K562 (cell line): ENCODE measurements around the gene PXK. TPM values are rescaled to one million over a fixed set of nuclear protein-coding genes. Genes with fewer than 3 reads are reported as not detected.

ENCODE experiments used
- ATAC-seq: fragments of 200-7000 bp; cut with Tn5 transposase; 3 replicates; pipeline ENCODE4 v1.9.1; 2020; ENCODE audit warnings: moderate library complexity
- BruUV-seq: library from RNA; stranded (reverse); fragments of 400-500 nt; replicated peaks from 2 replicates; lab custom pipeline; 2021; lab: Mats Ljungman, UMichigan
- CTCF ChIA-PET: fragments of 300-600 bp; formaldehyde crosslinking; extraction: SDS; loops from one replicate; lab custom pipeline; 2021; ENCODE audit warnings: low intra/inter-chr PET ratio; lab: Yijun Ruan, JAX
- POLR2A ChIA-PET: fragments of 300-600, 350-650 bp; sonication (Branson Sonifier 250); formaldehyde crosslinking; extraction: SDS; loops from one replicate; lab custom pipeline; 2021; ENCODE audit warnings: antibody characterized with exemption, inconsistent platforms; lab: Yijun Ruan, JAX
- DNase-seq, 4 experiments: peaks; one replicate each; pipeline versions ENCODE4 v3.0.0 to v3.0.0-alpha.2; 2011 to 2018; ENCODE audit warnings: low spot score in 3 of 4, mixed read lengths in 3 of 4; ENCODE audit errors: extremely low read depth in 1 of 4
- FAIRE-seq: peaks from 2 replicates; lab custom pipeline; 2011; peaks lifted over from hg19 to GRCh38; lab: Jason Lieb, UNC
- H2AFZ ChIP-seq: 2 replicates; pipeline ENCODE4 v1.6.0; 2011; ENCODE audit warnings: low read depth, low read length, control low read depth, inconsistent platforms
- H3K27ac ChIP-seq: fragments of 200-600 bp; 3 replicates; pipeline ENCODE4 v1.8.0; 2011; ENCODE audit warnings: low read depth, mild to moderate bottlenecking, control low read depth, inconsistent platforms, low read length, moderate library complexity, mixed read lengths; ENCODE audit errors: extremely low read depth
- H3K27me3 ChIP-seq, 2 experiments: fragments of 300-600 bp in 1 of 2; 2 replicates in 1 of 2; 3 replicates in 1 of 2; pipeline versions ENCODE4 v1.6.0 to v1.8.0; 2011; ENCODE audit warnings: inconsistent platforms in 2 of 2, low read length in 2 of 2, mild to moderate bottlenecking in 1 of 2, mixed read lengths in 1 of 2, moderate library complexity in 1 of 2; ENCODE audit not compliant: control insufficient read depth in 2 of 2, insufficient read depth in 2 of 2
- H3K36me3 ChIP-seq: fragments of 300-600 bp; 3 replicates; pipeline ENCODE4 v1.8.0; 2011; ENCODE audit warnings: mild to moderate bottlenecking, low read length, inconsistent platforms; ENCODE audit not compliant: control insufficient read depth, insufficient read depth
- H3K4me1 ChIP-seq, 2 experiments: fragments of 200-600 bp in 1 of 2; replicated peaks in 1 of 2; 2 replicates in 1 of 2; 3 replicates in 1 of 2; pipeline versions ENCODE4 v1.5.1 to v1.8.0; 2011; ENCODE audit warnings: inconsistent platforms in 2 of 2, low read length in 2 of 2, mild to moderate bottlenecking in 1 of 2, mixed read lengths in 1 of 2, moderate library complexity in 1 of 2; ENCODE audit not compliant: control insufficient read depth in 2 of 2, insufficient read depth in 2 of 2
- H3K4me2 ChIP-seq: 2 replicates; pipeline ENCODE4 v1.6.1; 2011; ENCODE audit warnings: low read length, control low read depth, inconsistent platforms, mixed read lengths; ENCODE audit not compliant: insufficient read depth
- H3K4me3 ChIP-seq: fragments of 200-600 bp; sonication (generic), shearing (Covaris generic); 2 replicates; pipeline ENCODE4 v1.5.1; 2016; ENCODE audit warnings: control low read depth, inconsistent platforms
- H3K79me2 ChIP-seq: fragments of 200-600 bp; 3 replicates; pipeline ENCODE4 v1.8.0; 2011; ENCODE audit warnings: low read length, inconsistent platforms; ENCODE audit not compliant: control insufficient read depth, insufficient read depth
- H3K9ac ChIP-seq, 2 experiments: 2 replicates each; pipeline versions ENCODE4 v1.6.0 to v1.6.1; 2011; ENCODE audit warnings: low read depth in 2 of 2, low read length in 2 of 2, control low read depth in 1 of 2, inconsistent platforms in 1 of 2, mild to moderate bottlenecking in 1 of 2, mixed read lengths in 1 of 2; ENCODE audit not compliant: insufficient read depth in 1 of 2
- H3K9me1 ChIP-seq: one replicate; pipeline ENCODE4 v1.6.0; 2011; ENCODE audit warnings: inconsistent platforms, mild to moderate bottlenecking, low read length, moderate library complexity; ENCODE audit not compliant: control insufficient read depth, insufficient read depth
- H3K9me3 ChIP-seq: replicated peaks from 2 replicates; pipeline ENCODE4 v1.5.1; 2011; ENCODE audit warnings: low read depth, low read length, inconsistent platforms; ENCODE audit not compliant: control insufficient read depth, insufficient read depth
- H4K20me1 ChIP-seq: replicated peaks from 2 replicates; pipeline ENCODE4 v1.6.1; 2011; ENCODE audit warnings: low read length, inconsistent platforms, mixed read lengths; ENCODE audit not compliant: control insufficient read depth, insufficient read depth
- CBX1 ChIP-seq: sonication (generic); IDR thresholded peaks from 2 replicates; pipeline ENCODE4 v1.6.1; 2016; ENCODE audit warnings: antibody characterized with exemption, low read depth, mild to moderate bottlenecking
- GATA2 ChIP-seq: sonication (generic); formaldehyde crosslinking; IDR thresholded peaks from 2 replicates; pipeline ENCODE4 v1.4.0; 2020; ENCODE audit warnings: mild to moderate bottlenecking, missing genetic modification reagents
- SMARCA5 ChIP-seq: fragments of 450-650 bp; IDR thresholded peaks from 2 replicates; pipeline ENCODE4 v1.6.1; 2016
- TEAD2 ChIP-seq: fragments of 450-650 bp; IDR thresholded peaks from 2 replicates; pipeline ENCODE4 v1.6.1; 2016; ENCODE audit warnings: missing genetic modification characterization, control low read depth, missing compliant biosample characterization
- YY1 ChIP-seq, 3 experiments: IDR thresholded peaks; 2 replicates each; pipeline ENCODE4 v1.6.1; 2011; ENCODE audit warnings: low read length in 2 of 3, mild to moderate bottlenecking in 2 of 3, moderate library complexity in 2 of 3, borderline replicate concordance in 1 of 3, control low read depth in 1 of 3, low read depth in 1 of 3; ENCODE audit not compliant: insufficient read depth in 3 of 3, insufficient replicate concordance in 2 of 3, control insufficient read depth in 1 of 3, insufficient read length in 1 of 3; ENCODE audit errors: extremely low read depth in 1 of 3
- ZNF436 ChIP-seq: fragments of 250-450, 450-650 bp; sonication (Bioruptor Pico); formaldehyde crosslinking; IDR thresholded peaks from 2 replicates; pipeline ENCODE4 v1.7.0; 2020; ENCODE audit warnings: mild to moderate bottlenecking
- WGBS: fragments of 100-300 bp; shearing (Covaris generic); methylation state at CpG from one replicate; pipeline ENCODE4 v1.1.6; 2016; ENCODE audit warnings: low coverage, mixed read lengths; ENCODE audit not compliant: insufficient coverage; ENCODE audit errors: missing lambda C conversion rate; 5-methylcytosine and 5-hydroxymethylcytosine counted together
- in situ Hi-C: fragments of 300-500 bp; cut with MboI; formaldehyde crosslinking; loops from 4 replicates; pipeline ENCODE4 v1.15.0; 2018; ENCODE audit warnings: inconsistent platforms, mixed read lengths
- intact Hi-C: fragments of 100-400 bp; cut with micrococcal nuclease; formaldehyde crosslinking; loops from 2 replicates; pipeline ENCODE4 v1.14.2; 2022
- polyA plus RNA-seq, 8 experiments: library from polyadenylated mRNA; depleted of rRNA in 4 of 8; stranded (reverse) in 5 of 8; unstranded in 3 of 8; fragments of >200 nt; fragmentation: Nextera tagmentation in 2 of 8; fragmentation: Illumina TruSeq in 1 of 8; extraction: Ambion mirVana in 2 of 8; extraction: Trizol in 1 of 8; gene quantifications; 2 replicates each; pipeline versions ENCODE4 v1.2.1 to v1.2.3, GENCODE V29; 2011 to 2014; ENCODE audit warnings: inconsistent platforms in 1 of 8, missing spikeins in 1 of 8
- total RNA-seq, 7 experiments: library from RNA; depleted of rRNA in 6 of 7; stranded (reverse); fragments of >200 nt in 6 of 7; fragmentation: Illumina TruSeq in 2 of 7; extraction: Trizol in 2 of 7; gene quantifications; 2 replicates each; pipeline versions ENCODE4 v1.2.1 to v1.2.3, GENCODE V29; 2011 to 2021; ENCODE audit warnings: low replicate concordance in 1 of 7

Gene PXK
- total and polyA plus RNA-seq, 9 of the 15 experiments (the other 6 are each of a cell fraction or from before 2014, with no cell fraction given), result 3.3 to 19.9 (median 11.3) TPM

DNA sequence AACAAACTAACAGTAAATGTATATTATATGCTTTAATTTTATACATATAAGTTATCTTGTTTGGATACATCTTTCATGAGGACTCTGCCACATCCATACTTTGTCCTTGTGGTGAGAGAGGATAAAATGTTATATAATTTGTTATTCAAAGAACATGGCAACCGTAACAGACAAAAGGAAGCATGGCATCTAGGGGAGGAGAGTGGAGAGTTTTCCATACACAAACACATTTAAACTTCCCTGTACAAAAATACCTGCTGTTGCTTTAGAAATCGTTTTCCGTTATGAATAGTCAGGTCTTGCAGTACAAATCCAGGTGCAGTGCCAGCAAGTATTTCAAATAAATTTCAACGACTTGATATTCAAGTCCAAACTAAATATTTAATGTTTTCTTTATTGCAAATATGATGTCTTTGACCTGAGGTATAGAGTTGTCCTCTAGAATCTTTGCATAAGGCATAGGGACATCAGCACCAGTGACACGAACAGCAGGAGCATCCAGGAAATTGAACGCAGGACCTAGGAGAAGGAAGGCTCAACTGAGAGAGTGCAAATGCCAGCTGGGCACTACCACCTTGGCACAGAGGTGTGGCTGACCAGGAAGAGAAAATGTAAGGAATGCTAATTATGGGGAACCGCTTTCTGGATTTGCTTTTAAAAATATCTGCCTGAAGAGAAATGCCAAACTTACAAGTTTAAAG, 95.1 kb downstream of the PXK start:
- no peaks in the 10 kb centered on the region for H3K4me1 ChIP-seq
- ChIA-PET POLR2A (interaction anchor here (0.6 to 2.1 kb wide), 2 partner anchors 10 to 46 kb away, joined by 3 to 7 read pairs; no protein-coding TSS in a partner anchor), CTCF (interaction anchor here (0.6 kb wide), 1 partner anchor 109 kb away, joined by 3 read pairs; the partner anchor contains the start of gene ACOX2)
- no peaks in the 10 kb centered on the region for H4K20me1 ChIP-seq
- H3K9ac ChIP-seq, result no peak overlapping the region
- H3K4me2 ChIP-seq, result no peak overlapping the region
- H3K27me3 ChIP-seq, result no peaks in the 10 kb centered on the region
- DNase-seq (no peak), ATAC-seq (no peak), FAIRE-seq (no peak)
- TF ChIP-seq CBX1, result no peak
- TF ChIP-seq YY1 (IDR thresholded peaks at IDR 0.05; ENCODE audit: borderline replicate concordance in 1 of 3, control insufficient read depth in 1 of 3, extremely low read depth in 1 of 3, insufficient read depth in 3 of 3, insufficient read length in 1 of 3, insufficient replicate concordance in 2 of 3, low read depth in 1 of 3, low read length in 2 of 3), result no peak
- TF ChIP-seq TEAD2 (tag), result no peak
- no peak for TF ChIP-seq SMARCA5
- TF ChIP-seq ZNF436 (CRISPR knock-in tag), result no peak
- TF ChIP-seq GATA2 (CRISPR knock-in tag), result no peak
- no peak overlapping the region for H3K4me3 ChIP-seq
- in situ Hi-C loops, result loop anchor here (5.0 kb wide), 1 partner anchor 104 kb away; no protein-coding TSS in a partner anchor
- H3K9me1 ChIP-seq, result no peaks in the 10 kb centered on the region
- no TSS peak for BruUV-seq
- no peak overlapping the region for H3K27ac ChIP-seq
- intact Hi-C loops, result no loop called here
- H3K36me3 ChIP-seq, result peaks cover 74% of the 10 kb centered on the region; the same call in 2 of the 3 replicates
- peaks cover 9% of the 10 kb centered on the region for H3K79me2 ChIP-seq
- no peaks in the 10 kb centered on the region for H3K9me3 ChIP-seq
- whole genome bisulfite sequencing, result 80% methylated on average over 7 of the region's 7 CpGs
- no peak overlapping the region for H2AFZ ChIP-seq
